HG03378 (cell line): ENCODE measurements around the gene SORCS2.

Experiments used
- ATAC-seq: cut with Tn5 transposase; IDR thresholded peaks from one replicate; pipeline ENCODE4 v1.9.1; 2021; ENCODE audit warnings: mild to moderate bottlenecking, moderate library complexity; ENCODE audit not compliant: unreplicated experiment

Gene SORCS2

DNA sequence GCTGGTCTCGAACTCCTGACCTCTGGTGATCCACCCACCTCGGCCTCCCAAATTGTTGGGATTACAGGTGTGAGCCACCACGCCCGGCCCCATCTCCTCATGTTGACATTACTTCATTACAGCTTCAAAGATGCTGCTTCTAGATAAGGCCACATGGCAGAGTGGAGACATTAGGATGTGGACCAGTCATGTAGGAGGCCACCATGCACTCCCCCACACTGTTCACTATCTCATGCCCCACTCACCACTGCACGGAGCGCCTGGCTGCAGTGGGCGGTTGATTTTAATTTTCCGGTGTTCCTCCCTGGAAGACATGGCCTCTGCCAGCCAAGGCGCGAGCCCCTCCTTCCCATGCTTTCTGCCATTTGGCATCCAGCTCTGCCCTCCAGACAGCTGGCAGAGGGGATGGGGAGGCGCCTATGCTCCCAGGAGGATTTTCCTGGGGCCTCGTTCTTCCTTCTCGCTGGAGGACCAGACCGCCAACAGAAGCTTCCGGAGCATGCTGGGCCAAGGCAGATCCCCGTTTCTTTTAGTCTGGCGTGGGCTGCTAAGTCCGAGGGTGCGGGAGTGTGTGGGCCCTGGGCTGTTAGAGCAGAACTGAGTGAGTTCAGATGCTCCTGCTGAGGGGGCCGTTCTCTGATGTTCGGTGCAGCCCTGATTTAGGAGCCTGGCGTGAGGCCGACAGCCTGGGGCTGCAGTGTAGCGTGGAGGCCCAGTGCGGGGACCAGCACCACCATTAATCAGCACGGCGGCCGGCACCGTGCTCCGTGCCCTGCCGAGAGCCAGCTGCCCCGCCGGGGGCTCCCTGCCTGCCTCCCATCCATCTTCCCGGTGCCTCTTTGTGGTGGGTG is 93.1 kb downstream of the SORCS2 start:
- no peak for ATAC-seq

DNA sequence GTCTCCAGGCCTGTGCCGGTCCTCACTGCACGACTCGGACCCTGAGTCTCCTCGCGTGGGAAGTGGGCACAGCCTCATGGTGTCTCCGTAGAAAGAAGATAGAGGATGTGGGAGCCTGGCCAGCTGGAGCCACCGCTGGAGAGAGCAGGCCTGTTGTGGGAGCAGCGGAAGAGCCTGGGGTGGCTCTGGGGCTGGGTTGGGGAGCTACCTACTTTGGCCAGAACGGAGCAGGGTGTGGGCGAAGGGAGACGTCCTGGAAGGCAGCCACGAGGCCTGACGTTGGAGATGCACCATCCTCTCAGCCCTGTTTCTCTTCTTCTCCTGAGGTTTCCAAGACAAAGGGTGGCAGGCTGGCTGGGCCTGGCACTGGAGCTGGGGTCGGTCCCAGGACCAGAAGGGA is 93.8 kb downstream of the SORCS2 start:
- no peak for ATAC-seq

DNA sequence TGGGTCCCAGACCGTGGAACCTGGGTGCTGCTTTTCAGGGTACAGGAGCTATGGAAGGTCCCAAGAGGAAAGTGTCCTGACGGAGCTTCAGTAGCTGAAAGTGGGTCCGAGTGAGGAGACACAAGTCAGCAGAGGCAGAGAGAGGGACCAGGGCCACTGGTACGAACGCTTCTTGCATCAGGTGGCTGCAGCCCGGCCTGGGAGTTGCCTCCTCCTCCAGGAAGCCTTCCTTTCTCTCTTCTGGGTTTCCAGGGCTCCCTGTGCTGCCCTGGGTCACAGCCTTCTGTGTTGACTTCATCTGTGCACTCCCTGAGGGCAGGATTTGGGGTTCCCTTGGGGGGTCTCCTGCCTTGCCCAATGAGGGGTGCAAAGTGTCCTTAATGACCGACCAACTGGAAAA is 94.5 kb downstream of the SORCS2 start:
- no peak for ATAC-seq

DNA sequence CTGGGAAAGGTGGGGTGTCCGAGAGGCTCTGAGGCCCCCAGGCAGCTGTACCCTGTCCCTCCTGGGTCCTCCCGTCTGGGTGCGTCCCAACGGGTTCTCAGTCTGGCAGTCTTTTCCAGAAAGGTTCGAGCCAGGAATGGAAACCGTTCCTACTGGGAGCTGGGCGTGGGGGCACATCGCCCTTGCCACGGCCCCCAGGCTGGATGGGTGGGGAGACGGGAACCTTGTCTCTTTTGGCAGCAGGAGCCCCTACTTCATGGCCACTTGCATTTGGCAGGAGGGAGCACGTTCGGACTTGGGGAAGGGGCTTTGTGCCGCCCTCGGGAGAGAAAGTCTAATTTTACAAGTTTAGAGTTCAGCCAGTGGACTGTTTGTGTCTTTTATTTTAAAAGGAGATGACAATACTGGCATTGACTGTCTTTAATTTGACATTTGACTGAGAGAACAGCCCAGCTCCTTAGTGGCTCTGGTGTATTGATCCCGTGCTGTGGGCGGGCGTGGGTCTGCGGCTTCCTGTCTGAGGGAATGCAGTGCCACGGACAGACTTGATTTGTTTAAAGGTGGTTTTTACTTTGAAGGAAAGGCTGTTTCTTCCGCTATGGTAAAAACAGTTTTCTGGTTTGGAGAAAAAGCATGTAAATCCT is 95.1 kb downstream of the SORCS2 start:
- no peak for ATAC-seq

DNA sequence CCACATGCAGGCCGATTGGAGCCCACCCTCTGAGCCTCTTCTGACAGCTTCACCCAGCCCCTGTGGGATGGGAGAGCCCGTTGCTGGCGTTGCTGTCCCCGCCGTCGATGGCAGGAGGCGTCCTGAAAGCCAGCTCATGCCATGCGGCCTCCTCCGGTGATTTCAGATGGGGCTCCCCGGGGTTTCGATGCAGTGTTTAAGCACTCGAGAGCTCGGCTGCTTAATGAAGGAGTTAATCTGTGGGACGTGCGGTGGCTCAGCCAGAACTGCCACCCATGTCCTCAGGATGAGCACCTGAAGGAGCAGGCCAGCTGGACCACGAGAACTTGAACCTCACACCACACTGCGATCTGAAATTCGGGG is 95.6 kb downstream of the SORCS2 start:
- no peak for ATAC-seq

DNA sequence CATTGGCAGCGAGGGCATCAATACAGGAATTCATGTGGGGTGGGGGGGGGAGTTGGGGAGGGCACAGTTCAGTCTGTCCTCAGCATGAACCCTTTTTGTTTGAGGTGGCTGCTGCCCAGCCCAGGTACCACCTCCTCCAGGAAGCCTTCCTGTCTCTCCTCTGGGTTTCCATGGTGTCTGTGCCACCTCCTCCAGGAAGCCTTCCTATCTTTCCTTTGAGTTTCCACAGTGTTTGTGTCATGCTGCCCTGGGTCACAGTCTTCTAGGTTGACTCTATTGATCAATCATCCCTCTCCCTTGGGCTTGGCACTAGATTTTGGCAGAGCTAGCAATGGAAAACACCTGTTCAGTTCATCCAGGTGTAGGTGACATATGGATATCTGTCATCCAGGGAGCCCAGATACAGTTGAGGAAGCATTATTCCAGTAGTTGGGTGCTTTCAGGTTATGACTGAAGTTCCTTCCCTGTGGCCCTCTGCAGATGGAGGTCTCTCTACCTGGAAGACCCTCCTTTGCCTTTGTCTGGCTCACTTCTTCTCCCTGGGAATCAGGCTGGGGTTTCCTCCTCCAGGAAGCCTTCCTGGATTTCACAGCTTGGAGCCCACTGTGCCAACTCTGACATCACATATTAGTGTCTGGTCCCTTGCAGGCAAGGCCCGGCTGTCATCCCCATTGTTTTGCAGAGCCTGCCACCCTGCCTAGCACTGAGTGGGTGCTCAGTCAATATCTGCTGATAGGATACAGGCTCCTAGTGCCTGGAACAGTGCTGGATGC is 96.6 kb downstream of the SORCS2 start:
- no peak for ATAC-seq

DNA sequence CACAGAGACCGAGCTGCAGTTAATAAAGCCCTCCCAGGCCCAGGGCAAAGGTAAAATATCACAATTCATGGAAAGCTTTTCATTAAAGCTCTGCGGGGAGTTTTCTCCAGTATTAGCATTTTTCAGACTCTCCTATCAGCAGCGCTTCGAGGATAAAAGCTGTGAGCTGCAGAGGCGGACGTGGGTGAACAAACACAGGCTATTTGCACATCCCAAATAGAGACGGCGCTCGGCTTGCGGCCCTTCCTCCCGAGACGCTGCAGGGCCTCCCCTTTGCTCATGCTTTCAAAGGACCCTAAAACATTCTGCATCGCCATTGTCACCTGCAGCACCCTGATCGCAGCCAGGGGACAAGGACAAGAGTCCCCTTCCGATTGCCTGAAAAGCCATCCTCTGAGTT is 97.3 kb downstream of the SORCS2 start:
- ATAC-seq = no peak

DNA sequence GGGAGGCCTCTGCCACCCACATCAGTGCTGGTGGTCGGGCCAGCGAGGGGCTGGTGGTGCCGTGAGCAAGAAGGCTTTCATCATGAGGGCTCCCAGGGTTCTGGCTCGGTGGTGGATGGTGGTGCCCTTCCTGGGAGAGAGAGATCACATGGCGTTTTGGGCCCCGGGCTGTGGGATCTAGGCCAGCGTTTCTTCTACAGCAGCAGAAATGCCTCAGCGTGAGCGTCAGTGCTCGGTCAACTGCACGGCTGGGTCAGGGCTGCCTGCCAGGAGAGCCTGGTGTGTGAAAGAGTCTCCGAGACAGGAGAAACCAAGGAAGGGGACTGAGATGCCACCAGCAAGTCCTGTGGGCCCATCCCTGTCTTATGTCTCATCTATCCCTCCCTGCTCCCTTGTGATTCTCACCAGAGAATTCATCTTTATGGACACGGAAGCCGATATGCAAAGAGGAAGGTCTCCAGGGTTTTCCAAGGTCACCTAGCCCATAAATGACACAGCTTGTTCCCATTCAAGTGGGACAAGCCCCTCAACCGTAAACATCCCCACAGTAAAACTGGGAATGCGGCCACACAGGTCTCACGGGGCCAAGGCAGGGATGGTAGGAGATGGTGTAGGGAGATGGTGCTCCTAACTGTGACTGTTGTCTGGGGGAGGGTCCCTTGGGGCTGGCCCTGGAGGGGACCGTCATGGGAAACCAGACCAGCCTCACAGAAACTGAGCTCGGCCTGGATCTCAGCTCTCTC is 99.2 kb downstream of the SORCS2 start:
- ATAC-seq = no peak

DNA sequence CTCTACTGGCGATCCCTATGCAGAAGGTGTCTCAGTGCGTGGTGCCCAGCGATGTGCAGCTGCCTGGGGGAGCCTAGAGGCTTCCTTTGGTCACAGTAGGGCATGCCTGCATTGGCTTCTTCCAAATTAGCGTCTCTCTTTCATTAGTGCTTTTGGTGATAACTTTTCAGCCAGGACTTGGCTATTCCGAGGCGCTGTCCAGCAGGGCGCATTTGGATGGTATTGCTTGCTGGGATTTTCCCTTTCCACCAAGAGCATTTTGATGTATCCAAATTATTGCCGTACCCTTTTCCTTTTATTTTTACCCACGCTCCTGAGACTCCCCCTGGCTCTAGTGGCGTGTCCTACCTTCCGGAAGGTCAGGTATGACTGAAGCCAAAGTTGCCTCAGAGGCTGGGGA is 101.4 kb downstream of the SORCS2 start:
- no peak for ATAC-seq

DNA sequence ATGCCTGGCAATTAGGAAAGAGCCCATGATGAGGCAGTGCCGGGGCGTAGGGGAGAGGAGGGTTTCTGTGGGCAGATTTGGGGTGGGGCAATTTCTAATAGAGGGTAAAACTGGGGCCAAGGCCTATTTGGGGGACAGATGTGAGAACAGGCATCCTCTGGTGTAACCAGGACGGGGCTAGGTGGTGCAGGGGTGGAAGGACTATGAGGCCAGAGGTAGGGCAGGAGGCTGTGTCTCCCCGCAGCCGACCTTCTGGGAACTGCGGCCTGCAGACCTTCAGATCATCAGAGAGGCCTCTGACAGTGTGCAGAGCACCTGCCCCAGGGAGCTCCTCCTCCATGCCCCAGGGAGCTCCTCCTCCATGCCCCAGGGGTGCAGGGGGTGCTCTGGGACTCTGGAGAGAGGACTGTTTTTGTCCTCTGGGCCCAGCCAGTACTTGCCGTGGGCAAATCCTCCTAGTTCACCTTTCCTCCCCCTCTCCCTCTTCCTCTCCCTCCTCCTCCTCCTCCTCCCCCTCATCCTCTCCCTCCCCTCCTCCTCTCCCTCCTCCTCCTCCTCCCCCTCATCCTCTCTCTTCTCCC is 101.9 kb downstream of the SORCS2 start:
- no peak for ATAC-seq

DNA sequence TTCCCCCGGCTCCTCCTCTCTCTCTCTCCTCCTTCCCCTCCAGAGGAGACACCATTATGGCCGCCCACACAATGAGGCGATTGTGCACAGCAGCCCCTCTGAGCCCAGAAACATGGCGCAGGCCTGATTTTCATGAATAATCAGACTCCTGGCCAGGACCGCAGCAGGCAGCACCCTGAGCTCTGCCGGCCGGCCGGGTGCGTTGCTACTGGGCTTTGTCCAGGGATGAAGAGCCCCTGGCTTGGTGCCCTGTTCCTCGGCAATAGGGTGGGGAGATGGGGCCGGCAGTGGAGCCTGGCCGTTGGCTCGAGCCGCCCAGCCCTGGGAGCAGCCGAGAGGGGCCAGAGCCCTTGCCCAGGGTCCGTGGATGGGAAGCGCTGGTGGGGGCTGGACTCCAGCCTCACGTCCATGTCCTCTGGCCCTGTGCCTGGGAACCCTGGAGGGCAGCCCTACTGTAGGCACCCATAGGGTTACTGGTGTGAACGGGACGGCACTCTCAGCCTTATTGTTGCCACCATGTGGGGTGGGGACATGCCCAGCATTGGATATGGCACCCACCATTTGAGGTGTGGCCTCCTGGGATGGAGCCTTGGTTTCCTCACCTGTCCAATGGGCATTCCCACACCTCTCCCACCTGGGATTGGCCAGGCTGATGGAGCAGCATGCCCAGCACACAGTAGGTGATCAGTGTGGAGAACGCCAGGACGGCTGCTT is 103.0 kb downstream of the SORCS2 start:
- no peak for ATAC-seq

DNA sequence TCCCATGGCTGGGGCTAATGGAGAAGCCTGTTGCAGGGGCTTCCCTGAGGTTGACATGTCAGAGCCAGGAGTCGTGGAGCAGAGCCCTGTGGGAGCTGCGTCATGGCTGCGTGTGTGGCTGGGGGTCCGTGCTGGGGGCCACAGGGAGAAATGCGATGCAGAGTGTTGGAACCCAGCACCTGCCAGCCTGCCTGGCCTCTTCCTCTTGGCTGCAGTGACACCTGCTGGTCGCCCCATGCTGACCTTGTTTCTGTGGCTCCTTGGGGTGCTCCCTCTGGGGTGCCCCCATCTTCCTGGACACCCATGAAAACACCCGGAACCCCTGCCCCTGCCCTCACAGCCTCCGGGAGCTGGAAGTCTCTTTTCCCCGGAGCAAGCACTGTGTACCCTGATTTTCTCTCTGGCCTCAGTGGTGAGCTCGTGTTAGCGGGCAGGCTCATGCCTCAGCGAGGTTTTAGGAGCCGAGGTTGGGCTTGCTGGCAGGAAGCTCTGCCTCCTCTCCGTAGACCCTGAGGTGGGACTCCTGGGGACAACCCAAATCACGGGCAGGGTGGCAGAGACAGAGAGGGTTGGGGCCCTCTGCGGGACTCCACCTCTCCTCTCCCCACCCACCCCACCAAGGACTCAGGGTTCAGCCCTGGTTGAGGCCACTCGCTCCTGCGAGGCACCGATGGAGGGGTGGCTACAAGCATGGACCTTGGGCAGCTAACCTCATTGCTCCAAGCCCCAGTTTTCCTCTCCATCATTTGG is 103.7 kb downstream of the SORCS2 start:
- ATAC-seq = no peak

DNA sequence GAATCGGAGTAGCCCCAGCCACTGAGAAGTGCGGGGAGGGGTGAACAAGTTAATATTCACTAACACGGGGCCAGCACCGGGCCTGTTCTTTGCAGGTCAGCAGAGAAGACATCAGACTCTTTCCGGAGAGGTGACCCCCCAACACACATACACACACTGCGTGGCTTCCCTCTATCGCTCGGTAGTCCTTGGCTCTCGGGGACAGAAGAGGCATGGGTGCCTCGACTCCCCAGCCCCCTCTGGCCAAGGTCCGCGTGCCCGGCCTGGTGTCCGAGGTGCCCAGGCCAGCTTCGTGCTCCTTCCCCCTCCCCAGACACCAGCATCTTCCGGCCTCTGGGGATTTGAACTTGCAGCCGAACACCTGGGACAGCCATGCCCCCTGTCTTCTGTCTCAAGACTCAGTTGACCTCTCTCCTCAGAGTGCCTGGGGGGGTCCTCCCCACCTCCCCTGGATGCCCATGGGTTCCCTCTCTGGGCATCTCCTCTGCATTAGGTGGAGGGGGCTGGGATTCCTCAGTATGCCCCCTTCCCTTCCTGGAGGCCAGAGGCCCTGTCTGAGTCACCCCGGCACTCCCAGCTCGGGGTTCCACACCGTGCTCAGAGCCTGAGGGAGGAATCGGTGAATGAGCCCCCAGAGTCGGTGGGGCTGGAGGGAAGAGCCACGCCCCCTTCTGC is 104.5 kb downstream of the SORCS2 start:
- no peak for ATAC-seq

DNA sequence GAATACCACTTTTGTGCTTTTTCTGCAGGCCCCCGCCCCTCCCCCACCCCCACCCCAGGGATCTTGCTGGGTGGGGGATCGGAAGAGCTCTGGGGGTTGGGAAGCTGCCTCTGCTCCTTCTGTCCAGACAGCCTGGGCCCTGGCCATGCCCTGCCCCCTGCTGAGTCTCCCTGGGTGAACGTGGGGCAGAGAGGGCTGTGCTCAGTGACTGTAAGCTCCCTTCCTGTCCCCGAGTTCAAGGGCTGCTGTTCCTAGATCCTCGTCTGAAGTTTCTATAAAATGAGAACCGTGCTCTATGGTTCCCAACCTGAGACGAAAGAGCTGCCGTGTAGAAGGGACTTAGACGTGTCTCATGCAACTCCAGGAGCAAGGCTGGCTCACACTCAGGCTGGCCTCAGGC is 105.0 kb downstream of the SORCS2 start:
- no peak for ATAC-seq

DNA sequence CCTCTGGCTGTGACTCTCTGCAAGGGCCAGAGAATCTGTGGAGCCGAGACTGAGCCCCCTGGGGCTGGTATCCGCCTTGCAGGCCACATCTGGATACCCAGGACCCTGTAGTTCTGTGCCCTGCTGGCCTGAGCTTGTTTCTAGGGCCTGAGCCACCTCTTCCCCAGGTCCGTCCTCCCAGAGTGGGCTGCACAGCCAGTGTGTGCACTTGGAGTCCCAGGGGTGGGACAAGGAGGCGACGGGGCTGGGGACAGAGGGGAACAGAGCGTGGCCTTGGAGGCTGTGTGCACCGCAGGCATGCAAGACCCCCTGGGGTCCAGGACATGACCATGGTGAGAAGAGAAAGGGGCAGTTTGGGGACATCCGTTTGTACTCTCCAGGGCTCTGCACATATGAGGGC is 105.5 kb downstream of the SORCS2 start:
- no peak for ATAC-seq

DNA sequence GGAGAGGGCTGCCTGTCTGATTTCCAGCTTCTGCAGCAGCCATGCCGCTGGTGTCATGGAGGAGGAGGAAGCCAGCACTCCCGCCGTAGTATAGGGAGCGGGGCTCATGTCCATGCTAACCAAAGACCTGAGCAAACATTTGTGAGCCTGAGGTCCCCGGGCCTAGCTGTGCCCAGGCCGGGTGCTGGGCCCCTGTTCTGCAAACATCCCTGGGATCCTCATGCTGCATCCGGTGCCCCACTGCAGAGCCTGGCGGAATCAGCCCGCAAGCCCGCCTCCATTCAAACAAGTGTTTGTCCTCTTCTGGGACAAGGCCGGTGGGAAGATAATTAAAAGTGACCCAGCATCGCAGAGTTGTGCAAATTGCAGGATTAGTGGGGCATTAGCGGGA is 106.3 kb downstream of the SORCS2 start:
- ATAC-seq = no peak

DNA sequence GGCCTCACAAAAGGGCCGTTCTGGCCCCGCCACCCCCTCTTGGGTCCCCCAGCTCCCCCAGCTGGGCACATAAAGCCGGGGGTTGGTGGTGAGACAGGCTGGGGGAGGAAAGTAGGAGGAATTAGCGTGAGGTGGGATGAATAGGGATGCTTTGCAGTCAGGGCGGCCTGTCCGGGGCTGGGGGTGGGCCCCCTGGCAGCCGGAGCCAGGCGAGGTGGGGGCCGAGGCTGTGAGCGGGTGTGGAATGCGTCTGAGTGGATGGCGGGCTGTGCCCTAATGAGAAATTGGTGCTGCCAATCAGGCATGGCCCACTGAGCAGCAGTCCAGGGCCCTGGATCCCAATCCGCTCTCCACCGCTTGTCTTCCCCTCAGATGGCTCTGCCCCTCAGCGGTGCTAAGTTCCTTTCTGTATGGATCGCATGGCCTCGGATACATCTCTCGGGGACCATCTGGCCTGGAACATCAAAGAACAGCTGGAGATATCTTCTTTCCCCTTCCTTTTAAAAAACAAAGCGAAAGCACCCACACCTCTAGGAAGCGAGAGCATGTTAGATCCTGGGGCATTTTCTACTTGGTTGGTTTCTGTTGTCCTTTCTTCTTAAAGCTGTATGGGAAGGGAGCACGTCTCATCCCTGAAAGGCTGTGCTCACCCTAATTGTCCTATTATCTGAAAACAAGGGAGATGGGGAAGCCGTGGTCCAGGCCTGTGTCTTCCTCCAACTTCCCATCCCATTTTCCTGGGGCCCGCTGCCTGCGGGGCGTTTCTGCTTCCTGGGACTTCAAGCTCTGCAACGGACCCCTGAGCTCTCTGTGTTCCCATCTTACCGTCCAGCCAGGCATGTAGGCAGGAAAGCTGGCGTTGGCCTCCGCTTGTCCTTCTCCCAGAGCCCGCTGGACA is 106.9 kb downstream of the SORCS2 start:
- no peak for ATAC-seq
